ENCODE results near the gene JPH3. TPM values are rescaled to one million over a fixed set of nuclear protein-coding genes. Genes with fewer than 3 reads are reported as not detected.

The JPH3 gene
- total RNA-seq, 1 experiment from 2014 or later: 39.0 TPM

- CTCF ChIA-PET: interaction anchor here (0.6 to 11.3 kb wide), 4 partner anchors 10 to 357 kb away, joined by 3 to 82 read pairs (median 3); no protein-coding TSS in a partner anchor
- DNase-seq (ENCODE audit: low spot score) (no peak), ATAC-seq (no peak)
- POLR2A ChIA-PET: no interaction called here
- TF ChIP-seq CREM (CRISPR knock-in tag; IDR thresholded peaks at IDR 0.05) (no peak), ZNF263 (CRISPR knock-in tag; IDR thresholded peaks at IDR 0.05; ENCODE audit: low read depth) (no peak), RORB (CRISPR knock-in tag; IDR thresholded peaks at IDR 0.05) (no peak)
- Mint-ChIP-seq H3K9me3 (no peaks in the 10 kb centered on the region), H3K27me3 (ENCODE audit: low read depth) (no peaks in the 10 kb centered on the region), H3K4me1 (peaks cover 30% of the 10 kb centered on the region), H3K36me3 (no peaks in the 10 kb centered on the region), H3K27ac (no peak overlapping the region), H3K4me3 (no peak overlapping the region)
Measured at GRCh38 chr16:87654826-87655225, 52.5 kb downstream of the JPH3 start.

- no peak for TF ChIP-seq PREB (CRISPR knock-in tag; IDR thresholded peaks at IDR 0.05; ENCODE audit: borderline replicate concordance)
- TF ChIP-seq ARID4B (CRISPR knock-in tag; IDR thresholded peaks at IDR 0.05; ENCODE audit: borderline replicate concordance): 0 out of 2 replicates have a peak, but pooled peaks have one; percentile 32
- H3K9me3 Mint-ChIP-seq: no peaks in the 10 kb centered on the region
Measured at GRCh38 chr16:87656328-87656727, 54.0 kb downstream of the JPH3 start.

GRCh38 chr16:87657621-87658192 lies 55.4 kb downstream of the JPH3 start:
- ATAC-seq (peak; percentile 72), DNase-seq (ENCODE audit: low spot score) (peak; percentile 61)
- Mint-ChIP-seq H3K4me3 (no peak overlapping the region; the same call in 1 of the 2 replicates), H3K27ac (no peak overlapping the region), H3K9me3 (no peaks in the 10 kb centered on the region), H3K27me3 (ENCODE audit: low read depth) (no peaks in the 10 kb centered on the region), H3K36me3 (no peaks in the 10 kb centered on the region), H3K4me1 (peaks cover 44% of the 10 kb centered on the region)
- POLR2A ChIA-PET: no interaction called here
- CTCF ChIA-PET: interaction anchor here (0.5 to 2.2 kb wide), 12 partner anchors 9 to 264 kb away, joined by 3 to 15 read pairs (median 4); partner anchors contain the start of gene JPH3
- TF ChIP-seq GRHL2 (CRISPR knock-in tag; IDR thresholded peaks at IDR 0.05; ENCODE audit: insufficient replicate concordance, severe bottlenecking) (no peak), EMX1 (CRISPR knock-in tag; IDR thresholded peaks at IDR 0.05) (no peak), ZNF232 (CRISPR knock-in tag; IDR thresholded peaks at IDR 0.05) (no peak), E2F5 (CRISPR knock-in tag; IDR thresholded peaks at IDR 0.05) (no peak), OVOL2 (CRISPR knock-in tag; IDR thresholded peaks at IDR 0.05; ENCODE audit: borderline replicate concordance) (no peak), MXD4 (CRISPR knock-in tag; IDR thresholded peaks at IDR 0.05; ENCODE audit: borderline replicate concordance) (no peak), MAX (CRISPR knock-in tag; IDR thresholded peaks at IDR 0.05) (peak; percentile 70), USF1 (CRISPR knock-in tag; IDR thresholded peaks at IDR 0.05) (peak; percentile 71), ATF3 (CRISPR knock-in tag; conservative IDR thresholded peaks at IDR 0.05) (no peak), IRF1 (CRISPR knock-in tag; IDR thresholded peaks at IDR 0.05) (no peak), SP1 (CRISPR knock-in tag; conservative IDR thresholded peaks at IDR 0.05) (peak; percentile 70; the same call in 1 of the 2 replicates), TEAD1 (CRISPR knock-in tag; IDR thresholded peaks at IDR 0.05) (no peak), NFATC4 (CRISPR knock-in tag; IDR thresholded peaks at IDR 0.05) (no peak), NFE2L1 (CRISPR knock-in tag; IDR thresholded peaks at IDR 0.05) (no peak), USF2 (CRISPR knock-in tag; IDR thresholded peaks at IDR 0.05) (peak; percentile 66), PRRX2 (CRISPR knock-in tag; IDR thresholded peaks at IDR 0.05) (no peak), TEAD4 (CRISPR knock-in tag; IDR thresholded peaks at IDR 0.05) (no peak)

More at GRCh38 chr16:87656328-87656727, 54.0 kb downstream of the JPH3 start:
- no peak overlapping the region for H3K4me3 Mint-ChIP-seq
- ChIA-PET POLR2A (no interaction called here), CTCF (interaction anchor here (0.7 to 11.3 kb wide), 5 partner anchors 21 to 123 kb away, joined by 3 to 82 read pairs (median 4); no protein-coding TSS in a partner anchor)
- no peaks in the 10 kb centered on the region for H3K36me3 Mint-ChIP-seq
- DNase-seq (ENCODE audit: low spot score) (no peak), ATAC-seq (no peak)
- H3K27ac Mint-ChIP-seq: no peak overlapping the region
- H3K4me1 Mint-ChIP-seq: peaks cover 34% of the 10 kb centered on the region
- H3K27me3 Mint-ChIP-seq (ENCODE audit: low read depth): no peaks in the 10 kb centered on the region
